Progenitor cell of endocrine pancreas (in vitro differentiated cells): Measurements from ENCODE around the gene NBEA. TPM values are rescaled to one million over a fixed set of nuclear protein-coding genes. Genes with fewer than 3 reads are reported as not detected.
A peak's percentile ranks its signal among the peaks of the same experiment; 100 is the strongest.

Experiments used
- DNase-seq: peaks from one replicate; pipeline ENCODE4 v3.0.0; 2021; ENCODE audit warnings: low spot score; ENCODE audit not compliant: unreplicated experiment
- H3K27ac Mint-ChIP-seq: 2 replicates; pipeline ENCODE4 v1.8.0; 2021; ENCODE audit warnings: mild to moderate bottlenecking, moderate library complexity, mixed read lengths
- H3K27me3 Mint-ChIP-seq: 2 replicates; pipeline ENCODE4 v1.8.0; 2021; ENCODE audit warnings: mixed read lengths
- H3K36me3 Mint-ChIP-seq: 2 replicates; pipeline ENCODE4 v1.8.0; 2022; ENCODE audit warnings: mixed read lengths; ENCODE audit not compliant: insufficient read depth
- H3K4me1 Mint-ChIP-seq: 2 replicates; pipeline ENCODE4 v1.8.0; 2021; ENCODE audit warnings: low read depth, mixed read lengths
- H3K4me3 Mint-ChIP-seq: 2 replicates; pipeline ENCODE4 v1.8.0; 2021; ENCODE audit warnings: low read depth, mild to moderate bottlenecking, moderate library complexity, mixed read lengths
- H3K9me3 Mint-ChIP-seq: 2 replicates; pipeline ENCODE4 v1.8.0; 2021; ENCODE audit warnings: low read depth, mixed read lengths
- total RNA-seq: library from RNA; stranded (reverse); gene quantifications from 2 replicates; pipeline ENCODE4 v1.2.1, GENCODE V29; 2021
- TF ChIP-seq, protein P1 (sequence below): fragments of 200-600 bp; sonication (generic); IDR thresholded peaks from one replicate; pipeline ENCODE4 v1.5.0; 2021; ENCODE audit warnings: antibody characterized with exemption, mild to moderate bottlenecking; ENCODE audit not compliant: unreplicated experiment

The NBEA gene
- total RNA-seq, 1 donor from 2014 or later = 21.7 TPM

DNA sequence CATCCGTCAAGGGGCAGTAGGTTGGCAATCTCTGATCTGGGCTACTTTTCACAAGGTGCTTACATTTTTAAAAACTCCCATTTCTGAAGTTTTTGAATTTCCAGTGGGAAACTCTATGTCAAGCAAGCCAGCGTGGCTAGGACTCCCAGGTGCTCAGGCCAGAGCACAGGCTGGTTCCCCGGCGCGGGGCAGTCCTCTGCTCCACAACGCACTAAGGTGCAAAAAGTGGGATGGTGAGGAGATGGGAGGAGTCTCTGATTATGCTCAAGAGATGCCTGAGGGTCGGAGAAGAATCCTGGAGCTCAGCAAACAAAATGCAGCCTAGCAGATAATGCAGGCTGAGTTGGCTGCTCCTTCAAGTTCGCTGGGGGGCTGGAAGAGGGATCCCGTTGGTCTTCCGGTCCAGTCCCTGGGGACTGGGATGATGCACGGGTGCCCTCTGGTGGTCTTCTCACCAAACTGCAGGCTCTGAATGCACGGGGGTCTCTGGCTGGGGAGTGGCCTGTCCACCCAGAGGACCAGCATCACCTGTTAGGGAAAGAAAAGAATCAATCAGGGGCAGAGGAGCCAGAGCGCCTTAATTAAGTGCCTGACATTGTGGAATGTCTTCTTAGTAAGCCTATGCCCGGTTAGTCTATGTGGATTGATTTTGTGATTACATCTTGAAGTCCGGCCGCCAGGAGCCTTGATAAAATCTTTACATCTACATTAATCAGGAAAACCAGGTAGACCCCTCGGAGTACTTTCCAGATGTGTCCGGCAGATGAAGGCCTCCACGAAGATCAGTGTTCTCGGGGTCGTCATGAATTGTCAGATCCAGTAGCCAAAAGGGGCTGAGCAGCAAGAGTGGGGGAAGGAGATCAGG is 778.9 kb downstream of the NBEA start:
- no peaks in the 10 kb centered on the region for H3K9me3 Mint-ChIP-seq
- TF ChIP-seq, protein P1, sequence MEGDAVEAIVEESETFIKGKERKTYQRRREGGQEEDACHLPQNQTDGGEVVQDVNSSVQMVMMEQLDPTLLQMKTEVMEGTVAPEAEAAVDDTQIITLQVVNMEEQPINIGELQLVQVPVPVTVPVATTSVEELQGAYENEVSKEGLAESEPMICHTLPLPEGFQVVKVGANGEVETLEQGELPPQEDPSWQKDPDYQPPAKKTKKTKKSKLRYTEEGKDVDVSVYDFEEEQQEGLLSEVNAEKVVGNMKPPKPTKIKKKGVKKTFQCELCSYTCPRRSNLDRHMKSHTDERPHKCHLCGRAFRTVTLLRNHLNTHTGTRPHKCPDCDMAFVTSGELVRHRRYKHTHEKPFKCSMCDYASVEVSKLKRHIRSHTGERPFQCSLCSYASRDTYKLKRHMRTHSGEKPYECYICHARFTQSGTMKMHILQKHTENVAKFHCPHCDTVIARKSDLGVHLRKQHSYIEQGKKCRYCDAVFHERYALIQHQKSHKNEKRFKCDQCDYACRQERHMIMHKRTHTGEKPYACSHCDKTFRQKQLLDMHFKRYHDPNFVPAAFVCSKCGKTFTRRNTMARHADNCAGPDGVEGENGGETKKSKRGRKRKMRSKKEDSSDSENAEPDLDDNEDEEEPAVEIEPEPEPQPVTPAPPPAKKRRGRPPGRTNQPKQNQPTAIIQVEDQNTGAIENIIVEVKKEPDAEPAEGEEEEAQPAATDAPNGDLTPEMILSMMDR = peak; percentile 97
- peak; percentile 81 for DNase-seq
- H3K4me1 Mint-ChIP-seq = peaks cover 5% of the 10 kb centered on the region
- no peaks in the 10 kb centered on the region for H3K36me3 Mint-ChIP-seq
- peak overlapping the region; percentile 32 for H3K4me3 Mint-ChIP-seq
- H3K27ac Mint-ChIP-seq = no peak overlapping the region
- peaks cover 30% of the 10 kb centered on the region for H3K27me3 Mint-ChIP-seq
